GM18498 (cell line): ENCODE measurements around the gene ATP6V0A1.
A peak's percentile ranks its signal among the peaks of the same experiment; 100 is the strongest.
"Not testable (repeated sequence)": the region's sequence is repeated elsewhere in the genome, so short reads cannot be mapped to it uniquely, and the experiment has no call there.

Experiments
- ATAC-seq: cut with Tn5 transposase; IDR thresholded peaks from one replicate; pipeline ENCODE4 v1.9.1; 2021; ENCODE audit warnings: mild to moderate bottlenecking, moderate library complexity; ENCODE audit not compliant: unreplicated experiment

The ATP6V0A1 gene

GRCh38 chr17:42555961-42556617 is 97.4 kb downstream of the ATP6V0A1 start:
- not testable (repeated sequence) for ATAC-seq

DNA sequence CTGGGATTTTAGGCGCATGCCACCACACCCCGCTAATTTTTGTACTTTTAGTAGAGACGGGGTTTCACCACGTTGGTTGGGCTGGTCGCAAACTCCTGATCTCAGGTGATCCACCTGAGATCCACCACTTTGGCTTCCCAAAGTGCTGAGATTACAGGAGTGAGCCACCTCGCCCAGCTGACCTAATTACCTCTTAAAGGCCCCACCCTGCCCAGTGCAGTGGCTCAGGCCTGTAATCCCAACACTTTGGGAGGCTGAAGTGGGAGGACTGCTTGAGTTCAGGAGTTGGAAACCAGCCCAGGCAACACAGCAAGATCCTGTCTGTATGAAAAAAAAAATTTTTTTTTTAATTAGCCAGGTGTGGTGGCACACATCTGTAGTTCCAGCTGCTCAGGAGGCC is 100.4 kb downstream of the ATP6V0A1 start:
- no peak for ATAC-seq

GRCh38 chr17:42560246-42560645 is 101.6 kb downstream of the ATP6V0A1 start:
- ATAC-seq, result no peak

- ATAC-seq, result no peak
Measured at GRCh38 chr17:42561897-42562387, 103.3 kb downstream of the ATP6V0A1 start, which contains the start of gene COASY. TSS of gene COASY (plus strand) at chr17:42562148. CDS start at chr17:42562623, 475 bp downstream.

GRCh38 chr17:42562388-42563142 is 103.9 kb downstream of the ATP6V0A1 start:
- ATAC-seq, result no peak

DNA sequence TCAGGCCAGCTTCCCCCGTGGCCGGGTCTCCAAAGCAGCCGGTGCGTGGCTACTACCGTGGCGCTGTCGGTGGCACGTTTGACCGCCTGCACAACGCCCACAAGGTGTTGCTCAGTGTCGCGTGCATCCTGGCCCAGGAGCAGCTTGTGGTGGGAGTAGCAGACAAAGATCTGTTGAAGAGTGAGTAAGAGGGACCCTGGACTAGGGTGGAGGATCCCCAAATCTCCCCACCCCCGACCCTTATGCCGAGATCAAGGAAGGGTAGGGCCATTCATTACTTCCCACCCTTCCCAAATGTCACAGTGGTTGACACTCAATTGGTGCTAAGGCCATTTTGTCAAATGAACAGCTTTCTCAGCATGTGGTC is 104.4 kb downstream of the ATP6V0A1 start:
- no peak for ATAC-seq

DNA sequence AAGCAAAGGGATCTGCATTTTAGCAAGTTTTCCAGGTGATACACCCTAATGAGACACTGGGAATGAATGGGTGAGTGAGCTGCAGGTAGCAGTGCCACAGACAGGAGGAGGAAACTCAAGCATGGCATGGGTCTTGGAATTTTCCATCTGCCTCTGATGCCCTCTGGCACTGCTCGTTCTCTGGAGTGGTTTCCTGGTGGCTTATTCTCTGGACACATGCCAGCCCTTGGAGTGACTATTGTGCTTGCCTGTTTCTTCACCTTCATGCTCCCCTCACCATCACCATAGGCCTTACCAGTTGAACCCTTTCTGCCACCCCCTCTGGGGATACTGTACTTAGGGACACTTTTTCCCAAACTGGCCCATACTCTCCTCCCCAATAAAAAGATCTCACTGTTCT is 104.9 kb downstream of the ATP6V0A1 start:
- ATAC-seq, result no peak

DNA sequence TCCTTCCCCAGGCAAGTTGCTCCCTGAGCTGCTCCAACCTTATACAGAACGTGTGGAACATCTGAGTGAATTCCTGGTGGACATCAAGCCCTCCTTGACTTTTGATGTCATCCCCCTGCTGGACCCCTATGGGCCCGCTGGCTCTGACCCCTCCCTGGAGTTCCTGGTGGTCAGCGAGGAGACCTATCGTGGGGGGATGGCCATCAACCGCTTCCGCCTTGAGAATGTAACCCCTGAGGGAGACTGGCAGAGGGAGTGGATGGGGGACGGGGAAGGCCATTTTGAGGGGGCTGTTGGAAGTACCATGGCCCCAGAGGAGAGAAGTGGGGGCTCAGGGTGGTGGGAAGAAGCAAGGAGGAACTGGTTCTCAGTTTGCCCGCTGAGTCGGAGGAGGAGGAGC is 105.3 kb downstream of the ATP6V0A1 start:
- no peak for ATAC-seq

DNA sequence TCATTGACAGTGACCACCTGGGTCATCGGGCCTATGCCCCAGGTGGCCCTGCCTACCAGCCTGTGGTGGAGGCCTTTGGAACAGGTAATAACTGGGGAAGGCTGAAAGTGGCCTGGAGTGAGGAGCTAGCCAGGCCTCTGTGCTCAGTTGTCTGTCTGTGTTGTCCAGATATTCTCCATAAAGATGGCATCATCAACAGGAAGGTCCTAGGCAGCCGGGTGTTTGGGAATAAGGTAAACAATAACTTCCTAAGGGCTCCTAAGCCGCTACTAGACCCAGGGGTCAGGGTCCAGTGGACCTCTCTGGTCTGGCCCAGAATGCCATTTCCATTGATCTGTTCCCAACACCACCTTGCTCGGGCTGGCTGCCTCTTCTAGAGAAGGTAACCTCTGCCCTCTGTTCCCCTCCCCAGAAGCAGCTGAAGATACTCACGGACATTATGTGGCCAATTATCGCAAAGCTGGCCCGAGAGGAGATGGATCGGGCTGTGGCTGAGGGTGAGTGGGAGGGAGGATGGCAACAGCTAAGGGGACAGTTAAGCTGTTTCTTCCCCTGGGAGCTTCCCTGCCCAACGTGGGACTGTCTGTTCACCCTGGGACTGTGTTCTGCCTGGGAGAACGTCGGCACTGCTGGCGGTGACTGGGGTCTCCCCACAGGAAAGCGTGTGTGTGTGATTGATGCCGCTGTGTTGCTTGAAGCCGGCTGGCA is 106.3 kb downstream of the ATP6V0A1 start:
- ATAC-seq, result no peak

DNA sequence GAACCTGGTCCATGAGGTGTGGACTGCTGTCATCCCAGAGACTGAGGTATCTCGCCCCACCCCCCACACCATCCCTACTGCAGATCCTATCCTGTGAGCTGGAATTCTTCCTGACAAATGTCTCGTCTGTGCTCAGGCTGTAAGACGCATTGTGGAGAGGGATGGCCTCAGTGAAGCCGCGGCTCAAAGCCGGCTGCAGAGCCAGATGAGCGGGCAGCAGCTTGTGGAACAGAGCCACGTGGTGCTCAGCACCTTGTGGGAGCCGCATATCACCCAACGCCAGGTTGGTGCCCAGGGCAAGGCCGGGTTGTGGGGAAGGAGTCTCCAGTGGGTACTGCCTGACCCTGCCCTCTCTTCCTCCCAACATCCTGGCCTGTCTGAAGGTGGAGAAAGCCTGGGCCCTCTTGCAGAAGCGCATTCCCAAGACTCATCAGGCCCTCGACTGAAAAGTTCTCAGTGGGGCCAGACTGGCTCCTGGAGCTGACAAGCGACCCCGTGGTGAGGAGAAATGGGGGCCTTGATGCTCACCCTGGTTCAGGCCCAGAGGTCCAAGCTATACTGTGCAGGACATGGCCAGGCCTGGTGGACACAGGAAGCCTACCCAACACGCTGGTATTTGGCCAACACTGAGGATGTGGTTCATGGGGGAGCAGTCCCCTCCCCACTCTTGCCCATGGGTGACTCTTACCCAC is 107.0 kb downstream of the ATP6V0A1 start:
- no peak for ATAC-seq

- ATAC-seq, result no peak
Measured at GRCh38 chr17:42566215-42566882, 107.7 kb downstream of the ATP6V0A1 start.

GRCh38 chr17:42566883-42567573 is 108.3 kb downstream of the ATP6V0A1 start, which contains the start of gene MLX:
TSS of gene MLX (plus strand) at chr17:42567100. CDS start at chr17:42567125, 25 bp downstream.
- ATAC-seq, result peak; percentile 72

DNA sequence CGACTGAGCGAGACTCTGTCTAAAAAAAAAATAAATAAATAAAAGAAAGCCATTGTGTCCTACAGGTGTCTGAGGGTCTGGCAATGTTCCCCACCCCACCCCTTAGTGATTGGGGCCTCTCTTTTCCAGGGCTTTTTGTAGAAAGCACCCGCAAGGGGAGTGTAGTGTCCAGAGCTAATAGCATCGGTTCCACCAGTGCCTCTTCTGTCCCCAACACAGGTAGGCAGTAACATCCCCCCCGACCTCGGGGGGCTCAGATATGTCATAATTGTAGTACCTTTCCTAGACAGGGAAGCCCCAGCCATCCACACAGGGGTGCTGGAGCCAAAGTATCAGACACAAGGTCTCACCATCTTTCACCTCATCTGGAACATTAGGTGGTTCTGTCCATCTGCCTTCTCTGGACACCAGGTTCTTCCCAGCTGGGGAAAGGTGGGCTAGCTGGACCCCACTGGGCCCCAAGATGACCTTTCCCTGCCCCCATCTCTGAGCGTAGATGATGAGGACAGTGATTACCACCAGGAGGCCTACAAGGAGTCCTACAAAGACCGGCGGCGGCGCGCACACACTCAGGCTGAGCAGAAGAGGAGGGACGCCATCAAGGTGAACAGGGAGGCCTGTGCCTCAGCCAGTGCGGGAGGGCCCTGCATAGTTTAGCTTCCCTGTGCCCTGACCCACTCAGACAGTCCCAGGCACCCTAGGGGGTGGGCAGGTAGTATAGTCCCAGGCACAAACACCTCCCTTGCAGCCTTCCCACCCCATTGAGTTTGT is 109.8 kb downstream of the ATP6V0A1 start:
- no peak for ATAC-seq

GRCh38 chr17:42571435-42572225 is 113.0 kb downstream of the ATP6V0A1 start:
- ATAC-seq, result no peak
